HG02588 (cell line): ENCODE results near the gene RAD54L.
"Not testable (repeated sequence)": the region's sequence is repeated elsewhere in the genome, so short reads cannot be mapped to it uniquely, and the experiment has no call there.

Source experiments
- ATAC-seq: cut with Tn5 transposase; IDR thresholded peaks from one replicate; pipeline ENCODE4 v1.9.1; 2021; ENCODE audit warnings: mild to moderate bottlenecking, moderate library complexity; ENCODE audit not compliant: unreplicated experiment

Gene RAD54L

GRCh38 chr1:46238865-46239264 lies 8.7 kb upstream of the RAD54L start:
- ATAC-seq, result not testable (repeated sequence)

DNA sequence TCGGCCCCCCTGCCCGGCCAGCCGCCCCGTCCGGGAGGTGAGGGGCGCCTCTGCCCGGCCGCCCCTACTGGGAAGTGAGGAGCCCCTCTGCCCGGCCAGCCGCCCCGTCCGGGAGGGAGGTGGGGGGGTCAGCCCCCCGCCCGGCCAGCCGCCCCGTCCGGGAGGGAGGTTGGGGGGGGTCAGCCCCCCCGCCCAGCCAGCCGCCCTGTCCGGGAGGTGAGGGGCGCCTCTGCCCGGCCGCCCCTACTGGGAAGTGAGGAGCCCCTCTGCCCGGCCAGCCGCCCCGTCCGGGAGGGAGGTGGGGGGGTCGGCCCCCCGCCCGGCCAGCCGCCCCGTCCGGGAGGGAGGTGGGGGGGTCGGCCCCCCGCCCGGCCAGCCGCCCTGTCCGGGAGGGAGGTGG lies 5.8 kb upstream of the RAD54L start:
- ATAC-seq, result not testable (repeated sequence)

DNA sequence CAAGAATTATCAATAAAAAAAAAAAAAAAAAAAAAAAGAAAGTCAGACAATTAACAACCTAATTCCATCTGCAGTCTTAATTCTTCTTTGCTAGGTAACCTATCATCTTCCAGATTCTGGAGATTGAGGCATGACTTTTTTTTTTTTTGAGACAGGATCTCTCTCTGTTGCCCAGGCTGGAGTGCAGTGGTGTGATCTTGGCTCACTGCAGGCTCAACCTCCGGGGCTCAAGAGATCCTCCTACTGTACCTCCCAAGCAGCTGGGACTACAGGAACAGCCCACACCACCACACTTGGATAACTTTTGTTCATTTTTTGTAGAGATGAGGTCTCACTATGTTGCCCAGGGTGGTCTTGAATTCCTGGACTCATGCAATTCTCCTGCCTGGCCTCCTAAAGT lies 4.6 kb upstream of the RAD54L start:
- no peak for ATAC-seq

DNA sequence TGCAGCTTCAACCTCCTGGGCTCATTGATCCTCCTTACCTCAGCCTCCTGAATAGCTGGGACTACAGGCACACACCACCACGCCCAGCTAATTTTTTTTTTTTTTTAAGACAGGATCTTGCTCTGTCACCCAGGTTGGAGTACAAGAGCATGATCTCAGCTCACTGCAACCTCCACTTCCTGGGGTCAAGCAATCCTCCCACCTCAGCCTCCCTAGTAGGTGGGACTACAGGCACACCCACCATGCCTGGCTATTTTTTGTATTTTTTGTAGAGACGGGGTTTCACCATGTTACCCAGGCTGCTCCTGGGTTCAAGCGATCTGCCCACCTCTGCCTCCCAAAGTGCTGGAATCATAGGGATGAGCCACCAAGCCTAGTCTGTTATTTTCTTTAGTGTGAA lies 3.7 kb upstream of the RAD54L start:
- ATAC-seq, result not testable (repeated sequence)

DNA sequence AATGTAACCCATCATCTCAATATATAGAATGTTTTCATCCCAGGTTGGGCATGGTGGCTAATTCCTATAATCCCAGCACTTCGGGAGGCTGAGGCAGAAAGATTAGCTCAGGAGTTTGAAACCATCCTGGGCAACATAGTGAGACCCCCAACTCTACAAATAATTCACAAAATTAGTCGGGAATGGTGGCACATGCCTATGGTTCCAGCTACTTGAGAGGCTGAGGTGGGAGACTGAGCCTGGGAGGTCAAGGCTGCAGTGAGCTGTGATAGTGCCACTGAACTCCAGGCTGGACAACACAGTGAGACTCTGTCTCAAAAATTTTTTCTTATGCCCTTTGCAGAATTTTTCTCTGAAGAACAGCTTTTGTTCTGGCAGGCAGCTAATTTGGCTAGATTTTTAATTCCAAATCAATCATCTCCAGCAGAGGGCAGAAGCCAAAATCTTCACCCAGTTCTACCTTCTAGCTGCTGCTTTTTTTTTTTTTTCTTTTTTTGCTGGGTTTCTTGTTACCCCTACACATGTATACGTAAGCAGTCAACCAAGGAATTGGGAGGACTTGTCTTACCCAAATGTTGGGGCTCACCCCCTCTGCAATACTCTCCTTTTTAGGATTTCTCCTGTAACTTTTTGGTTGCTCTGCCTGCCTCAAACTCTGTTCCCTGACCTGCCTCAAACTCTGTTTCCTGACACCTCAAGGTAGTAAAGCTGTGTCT lies 2.7 kb upstream of the RAD54L start:
- ATAC-seq, result no peak

GRCh38 chr1:46246136-46246535 lies 1.4 kb upstream of the RAD54L start:
- not testable (repeated sequence) for ATAC-seq

GRCh38 chr1:46246548-46247435 lies 771 bp upstream of the RAD54L start:
- peak; percentile 50 for ATAC-seq

DNA sequence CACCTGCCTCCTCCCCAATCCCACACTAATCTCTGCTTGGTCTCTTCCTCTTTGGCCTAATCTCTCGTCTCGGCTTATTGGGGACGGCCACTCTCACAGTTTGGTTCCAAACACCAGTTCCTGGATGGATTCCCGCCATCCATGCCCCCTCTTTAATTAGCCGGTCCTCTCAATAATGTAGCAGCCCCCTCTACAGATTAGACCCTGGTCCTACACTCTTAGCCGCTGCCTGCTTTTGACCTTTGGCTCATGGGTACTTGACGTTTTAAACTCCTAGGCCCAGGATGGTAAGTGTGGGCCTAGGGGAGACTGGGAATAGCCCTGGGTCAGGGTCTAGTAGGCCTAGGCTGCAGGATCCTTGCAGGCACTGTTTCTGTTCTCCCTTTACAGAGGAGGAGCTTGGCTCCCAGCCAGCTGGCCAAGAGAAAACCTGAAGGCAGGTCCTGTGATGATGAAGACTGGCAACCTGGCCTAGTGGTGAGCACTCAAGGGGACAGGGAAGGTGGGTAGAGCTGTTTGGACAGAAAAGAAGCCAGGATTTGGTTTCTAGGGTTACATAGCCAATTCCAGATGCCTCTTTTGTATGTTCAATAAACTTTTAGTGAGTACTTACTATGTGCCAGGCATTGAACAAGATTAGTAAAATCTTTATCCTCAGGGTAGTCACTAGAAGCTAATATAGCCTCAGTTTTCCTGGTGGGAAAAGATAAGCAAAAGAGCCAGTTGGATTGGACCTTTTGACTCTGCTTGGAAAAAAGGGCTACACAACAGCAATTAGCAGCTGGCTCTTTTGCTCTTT lies 758 bp downstream of the RAD54L start:
- ATAC-seq, result no peak

DNA sequence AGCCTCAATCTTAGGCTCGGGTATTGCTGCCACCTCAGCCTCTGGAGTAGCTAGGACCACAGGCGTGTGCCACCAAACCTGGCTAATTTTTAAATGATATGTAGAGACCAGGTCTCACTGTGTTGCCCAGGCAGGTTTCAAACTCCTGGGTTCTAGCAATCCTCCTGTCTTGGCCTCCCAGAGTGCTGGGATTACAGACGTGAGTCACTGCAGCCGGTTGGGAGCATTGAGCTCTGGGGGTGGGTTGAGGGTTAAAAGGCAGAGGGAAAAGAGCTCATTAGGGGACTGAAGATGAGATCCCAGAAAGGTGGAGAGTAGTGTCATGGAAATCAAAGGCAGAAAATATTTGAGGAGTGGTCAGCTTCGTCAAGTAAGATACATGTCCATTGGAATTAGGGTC lies 7.1 kb downstream of the RAD54L start:
- no peak for ATAC-seq

GRCh38 chr1:46256523-46256922 lies 9.0 kb downstream of the RAD54L start:
- no peak for ATAC-seq

DNA sequence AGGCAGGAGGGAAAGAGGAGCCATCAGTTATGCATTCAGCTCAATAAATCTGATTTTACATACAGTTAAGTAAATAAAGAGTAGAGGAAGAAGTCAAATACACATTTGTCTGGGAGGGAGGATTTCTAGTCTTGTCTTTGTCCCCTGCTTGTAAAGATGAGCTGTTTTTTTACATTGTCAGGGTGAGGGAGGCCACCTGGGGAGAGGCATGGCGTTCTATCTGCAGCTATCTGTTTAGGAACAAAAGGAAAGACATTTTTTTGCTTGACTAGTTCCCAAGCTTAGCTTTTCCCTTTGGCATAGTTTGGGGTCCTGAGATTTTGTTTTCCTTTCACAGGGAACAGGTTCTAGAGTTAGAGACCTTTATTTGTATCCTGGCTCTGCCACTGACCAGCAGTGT lies 14.9 kb downstream of the RAD54L start:
- no peak for ATAC-seq

DNA sequence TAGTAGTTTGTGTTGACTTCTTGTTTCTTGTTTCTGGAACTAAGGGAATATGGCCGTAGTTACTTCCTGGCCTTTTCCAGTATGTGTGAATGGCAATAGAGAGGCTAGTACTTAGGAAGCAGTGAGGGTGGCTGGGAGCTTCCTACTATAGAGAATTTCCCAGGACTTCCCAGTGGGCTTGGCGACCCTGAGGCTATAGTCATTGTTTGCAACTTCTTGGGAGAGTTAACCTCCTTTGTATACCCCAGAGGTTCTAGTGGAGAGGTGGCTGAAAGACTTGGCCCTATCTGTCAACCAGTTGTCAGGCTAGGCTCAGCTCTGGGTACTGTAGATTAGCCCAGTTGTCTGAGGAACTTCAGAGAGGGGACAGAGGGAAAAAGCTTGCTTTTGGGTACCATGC lies 15.6 kb downstream of the RAD54L start:
- no peak for ATAC-seq

- ATAC-seq, result no peak
Measured at GRCh38 chr1:46268578-46268977, 21.0 kb downstream of the RAD54L start.

DNA sequence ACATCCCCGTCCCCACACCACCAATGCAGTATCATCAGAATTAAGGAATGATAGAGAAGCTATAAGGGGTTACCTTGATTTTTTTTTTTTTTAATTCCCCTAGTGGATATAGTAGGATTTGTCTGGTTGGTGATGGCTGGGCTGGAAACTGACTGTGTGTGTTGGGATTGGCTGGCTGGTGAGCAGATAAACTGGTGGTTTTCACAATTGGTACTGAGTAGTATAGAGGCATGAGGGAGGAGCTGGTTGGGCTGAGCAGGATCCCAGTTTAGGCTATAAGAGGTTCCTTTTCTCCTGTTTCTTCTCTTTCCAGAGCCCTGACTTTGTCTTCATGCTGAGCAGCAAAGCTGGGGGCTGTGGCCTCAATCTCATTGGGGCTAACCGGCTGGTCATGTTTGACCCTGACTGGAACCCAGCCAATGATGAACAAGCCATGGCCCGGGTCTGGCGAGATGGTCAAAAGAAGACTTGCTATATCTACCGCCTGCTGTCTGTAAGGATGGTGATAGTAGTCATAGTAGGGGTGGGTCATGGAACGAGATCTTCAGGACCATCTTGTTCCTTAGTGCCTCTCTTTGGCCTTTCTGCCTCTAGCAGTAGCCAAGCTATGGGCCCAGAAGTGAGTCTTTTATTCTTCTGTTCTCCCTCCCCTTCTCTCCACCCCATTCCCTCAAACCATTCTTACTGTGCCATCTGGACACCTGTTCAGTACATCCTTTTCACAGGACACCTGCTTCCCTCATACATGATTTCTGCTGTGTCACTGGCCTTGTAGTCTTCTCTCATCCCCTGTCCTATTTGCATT lies 26.9 kb downstream of the RAD54L start:
- no peak for ATAC-seq

- no peak for ATAC-seq
Measured at GRCh38 chr1:46275030-46275337, 27.4 kb downstream of the RAD54L start.

DNA sequence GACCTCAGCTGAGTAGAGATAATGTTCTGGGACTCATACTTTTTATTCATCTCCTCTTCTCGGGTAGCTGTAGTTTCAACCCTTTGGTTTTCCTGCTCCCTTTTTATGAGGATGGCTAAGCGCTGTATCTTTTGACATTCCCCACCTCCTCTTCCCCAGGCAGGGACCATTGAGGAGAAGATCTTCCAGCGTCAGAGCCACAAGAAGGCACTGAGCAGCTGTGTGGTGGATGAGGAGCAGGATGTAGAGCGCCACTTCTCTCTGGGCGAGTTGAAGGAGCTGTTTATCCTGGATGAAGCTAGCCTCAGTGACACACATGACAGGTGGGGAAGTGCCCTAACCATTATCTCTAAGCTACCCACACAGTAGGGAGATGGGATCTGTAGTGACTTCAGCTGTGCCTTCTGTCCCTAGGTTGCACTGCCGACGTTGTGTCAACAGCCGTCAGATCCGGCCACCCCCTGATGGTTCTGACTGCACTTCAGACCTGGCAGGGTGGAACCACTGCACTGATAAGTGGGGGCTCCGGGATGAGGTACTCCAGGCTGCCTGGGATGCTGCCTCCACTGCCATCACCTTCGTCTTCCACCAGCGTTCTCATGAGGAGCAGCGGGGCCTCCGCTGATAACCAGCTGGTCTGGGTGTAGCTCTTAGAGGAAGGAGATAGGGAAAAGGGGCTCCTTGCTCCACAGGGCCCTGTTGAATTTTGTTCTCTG lies 30.3 kb downstream of the RAD54L start:
- no peak for ATAC-seq

GRCh38 chr1:46278807-46279206 lies 31.2 kb downstream of the RAD54L start:
- no peak for ATAC-seq

DNA sequence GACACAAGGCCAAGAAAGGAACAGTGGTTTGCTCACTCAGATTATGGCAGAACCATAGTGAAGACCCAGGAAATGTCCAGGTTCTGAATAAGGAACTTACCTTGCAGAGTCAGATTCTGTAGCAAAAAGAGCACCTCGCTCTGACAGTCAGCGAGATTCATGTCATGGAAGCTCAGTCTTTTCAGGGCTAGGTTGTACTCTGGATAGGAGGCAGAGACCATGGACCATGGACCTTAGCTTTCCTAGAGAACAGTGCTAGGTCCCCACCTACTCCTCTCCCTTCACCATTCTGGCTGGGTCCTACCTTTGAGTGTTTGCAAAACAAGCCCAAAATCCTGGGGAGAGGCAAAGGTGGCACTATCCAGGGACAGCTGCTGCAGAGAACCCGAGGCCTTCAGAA lies 32.5 kb downstream of the RAD54L start:
- no peak for ATAC-seq

DNA sequence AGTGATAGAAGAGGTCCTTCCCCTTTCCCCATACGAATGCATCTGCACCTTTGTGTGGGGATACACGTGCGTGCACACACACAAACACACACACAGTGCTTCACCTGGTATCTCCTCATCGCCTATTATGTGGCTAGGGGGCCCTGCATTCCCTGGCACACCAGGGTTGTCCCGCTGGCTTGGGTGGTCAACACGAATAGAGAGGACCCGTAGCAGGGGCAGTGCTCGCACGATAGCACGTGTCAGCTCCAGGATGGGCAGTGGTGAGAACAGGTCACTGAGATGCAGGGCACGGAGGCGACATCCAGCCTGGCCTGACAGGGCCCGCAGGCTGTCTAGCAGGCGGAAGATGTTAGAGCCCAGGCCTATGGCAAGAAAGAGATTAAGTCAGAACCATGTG lies 33.5 kb downstream of the RAD54L start:
- ATAC-seq, result no peak

GRCh38 chr1:46284058-46284457 lies 36.5 kb downstream of the RAD54L start:
- ATAC-seq, result no peak
